H9 (cell line): ENCODE data around the gene ROCK2. TPM values are rescaled to one million over a fixed set of nuclear protein-coding genes. Genes with fewer than 3 reads are reported as not detected.

Experiments
- DNase-seq: peaks from one replicate; pipeline ENCODE4 v3.0.0-alpha.2; 2017
- H2AFZ ChIP-seq: one replicate; pipeline ENCODE4 v1.6.1; 2013; ENCODE audit warnings: mild to moderate bottlenecking, low read length, control low read depth, moderate library complexity
- H2AK5ac ChIP-seq: 2 replicates; pipeline ENCODE4 v1.6.1; 2013; ENCODE audit warnings: low read length, control low read depth, mixed read lengths; ENCODE audit not compliant: insufficient read length
- H2BK120ac ChIP-seq: one replicate; pipeline ENCODE4 v1.6.1; 2013; ENCODE audit warnings: low read depth, mild to moderate bottlenecking, low read length, control low read depth, inconsistent platforms; ENCODE audit not compliant: poor library complexity, severe bottlenecking
- H2BK12ac ChIP-seq: 2 replicates; pipeline ENCODE4 v1.6.1; 2013; ENCODE audit warnings: low read length, control low read depth, mixed read lengths, low read depth; ENCODE audit not compliant: insufficient read length
- H2BK15ac ChIP-seq: 2 replicates; pipeline ENCODE4 v1.6.1; 2013; ENCODE audit warnings: low read depth, low read length, control low read depth
- H2BK20ac ChIP-seq: one replicate; pipeline ENCODE4 v1.6.1; 2013; ENCODE audit warnings: low read depth, mild to moderate bottlenecking, low read length, control low read depth, inconsistent platforms; ENCODE audit not compliant: poor library complexity, severe bottlenecking
- H2BK5ac ChIP-seq: 2 replicates; pipeline ENCODE4 v1.6.1; 2013; ENCODE audit warnings: low read length, control low read depth, mixed read lengths; ENCODE audit not compliant: insufficient read length
- H3K14ac ChIP-seq: 2 replicates; pipeline ENCODE4 v1.6.1; 2013; ENCODE audit warnings: low read length, control low read depth; ENCODE audit not compliant: insufficient read depth
- H3K18ac ChIP-seq: 2 replicates; pipeline ENCODE4 v1.6.1; 2013; ENCODE audit warnings: low read depth, mild to moderate bottlenecking, mixed read lengths, low read length, control low read depth; ENCODE audit not compliant: insufficient read length
- H3K23ac ChIP-seq: 2 replicates; pipeline ENCODE4 v1.6.1; 2013; ENCODE audit warnings: low read length, control low read depth, mixed read lengths, low read depth; ENCODE audit not compliant: insufficient read length
- H3K23me2 ChIP-seq: 2 replicates; pipeline ENCODE4 v1.6.1; 2013; ENCODE audit warnings: low read depth, mild to moderate bottlenecking, mixed read lengths, low read length, control low read depth; ENCODE audit not compliant: insufficient read length, poor library complexity, severe bottlenecking
- H3K27ac ChIP-seq: 2 replicates; pipeline ENCODE4 v1.5.1; 2013; ENCODE audit warnings: low read length, control low read depth, mixed read lengths, low read depth; ENCODE audit not compliant: insufficient read length
- H3K27me3 ChIP-seq: 2 replicates; pipeline ENCODE4 v1.6.1; 2013; ENCODE audit warnings: low read length, control low read depth, inconsistent platforms; ENCODE audit not compliant: insufficient read depth
- H3K4ac ChIP-seq: 2 replicates; pipeline ENCODE4 v1.6.1; 2013; ENCODE audit warnings: low read depth, mild to moderate bottlenecking, control low read depth, inconsistent platforms, low read length, moderate library complexity
- H3K4me1 ChIP-seq: 2 replicates; pipeline ENCODE4 v1.6.1; 2013; ENCODE audit warnings: low read length, control low read depth, inconsistent platforms; ENCODE audit not compliant: insufficient read depth
- H3K4me2 ChIP-seq: 2 replicates; pipeline ENCODE4 v1.6.1; 2013; ENCODE audit warnings: low read length, control low read depth, mixed read lengths; ENCODE audit not compliant: insufficient read length, insufficient read depth
- H3K56ac ChIP-seq: 2 replicates; pipeline ENCODE4 v1.6.1; 2013; ENCODE audit warnings: low read depth, mild to moderate bottlenecking, mixed read lengths, low read length, control low read depth; ENCODE audit not compliant: insufficient read length
- H3K79me1 ChIP-seq: 2 replicates; pipeline ENCODE4 v1.6.1; 2013; ENCODE audit warnings: low read depth, mild to moderate bottlenecking, moderate library complexity, low read length, control low read depth, inconsistent platforms; ENCODE audit not compliant: insufficient read depth, poor library complexity, severe bottlenecking
- H3K79me2 ChIP-seq: 2 replicates; pipeline ENCODE4 v1.6.1; 2013; ENCODE audit warnings: low read length, control low read depth, inconsistent platforms; ENCODE audit not compliant: insufficient read depth
- H3K9ac ChIP-seq: 2 replicates; pipeline ENCODE4 v1.6.1; 2013; ENCODE audit warnings: low read length, control low read depth, mixed read lengths; ENCODE audit not compliant: insufficient read length; ENCODE audit errors: extremely low read depth
- H3K9me3 ChIP-seq: one replicate; pipeline ENCODE4 v1.6.1; 2013; ENCODE audit warnings: low read depth, low read length, inconsistent platforms; ENCODE audit not compliant: control insufficient read depth
- H3T11ph ChIP-seq: one replicate; pipeline ENCODE4 v1.6.1; 2013; ENCODE audit warnings: mild to moderate bottlenecking, low read length, control low read depth, inconsistent platforms
- H4K20me1 ChIP-seq: one replicate; pipeline ENCODE4 v1.6.1; 2013; ENCODE audit not compliant: control insufficient read depth, insufficient read length, insufficient read depth
- H4K5ac ChIP-seq: 2 replicates; pipeline ENCODE4 v1.6.1; 2013; ENCODE audit warnings: low read depth, mild to moderate bottlenecking, mixed read lengths, low read length, control low read depth; ENCODE audit not compliant: insufficient read length
- H4K8ac ChIP-seq: replicated peaks from 2 replicates; pipeline ENCODE4 v1.6.1; 2013; ENCODE audit warnings: low read length, control low read depth, mixed read lengths, low read depth; ENCODE audit not compliant: insufficient read length
- H4K91ac ChIP-seq: 2 replicates; pipeline ENCODE4 v1.6.1; 2013; ENCODE audit warnings: low read depth, mild to moderate bottlenecking, moderate library complexity, mixed read lengths, low read length, control low read depth; ENCODE audit not compliant: insufficient read length
- H3K27ac Mint-ChIP-seq, 3 experiments: 2 replicates in 2 of 3; 3 replicates in 1 of 3; pipeline ENCODE4 v1.8.0; 2020 to 2021; ENCODE audit warnings: mixed read lengths in 3 of 3, mild to moderate bottlenecking in 1 of 3, moderate library complexity in 1 of 3
- H3K27me3 Mint-ChIP-seq: 2 replicates; pipeline ENCODE4 v1.8.0; 2021; ENCODE audit warnings: low read depth, mild to moderate bottlenecking, moderate library complexity, mixed read lengths
- H3K36me3 Mint-ChIP-seq, 3 experiments: 2 replicates in 2 of 3; 3 replicates in 1 of 3; pipeline ENCODE4 v1.8.0; 2020 to 2021; ENCODE audit warnings: low read depth in 3 of 3, mixed read lengths in 3 of 3; ENCODE audit not compliant: insufficient read depth in 1 of 3
- H3K4me1 Mint-ChIP-seq, 2 experiments: 2 replicates each; pipeline ENCODE4 v1.8.0; 2020; ENCODE audit warnings: mixed read lengths in 2 of 2
- H3K4me3 Mint-ChIP-seq, 2 experiments: 2 replicates in 1 of 2; 3 replicates in 1 of 2; pipeline ENCODE4 v1.8.0; 2020 to 2021; ENCODE audit warnings: mild to moderate bottlenecking in 2 of 2, mixed read lengths in 2 of 2, moderate library complexity in 1 of 2
- H3K9me3 Mint-ChIP-seq, 2 experiments: 2 replicates in 1 of 2; 3 replicates in 1 of 2; pipeline ENCODE4 v1.8.0; 2020; ENCODE audit warnings: mild to moderate bottlenecking in 2 of 2, mixed read lengths in 2 of 2, moderate library complexity in 1 of 2
- CTCF ChIP-seq: fragments of 200-600 bp; sonication (generic); conservative IDR thresholded peaks from 3 replicates; pipeline ENCODE4 v1.8.0; 2021; ENCODE audit warnings: antibody characterized with exemption, mild to moderate bottlenecking
- WGBS: extraction: QIAGEN DNeasy Blood & Tissue Kit; methylation state at CpG from one replicate; pipeline ENCODE4 v1.1.7; 2013; ENCODE audit warnings: missing lambda C conversion rate, low lambda C conversion rate, mixed read lengths; ENCODE audit not compliant: insufficient read length; ENCODE audit errors: extremely low coverage; 5-methylcytosine and 5-hydroxymethylcytosine counted together
- total RNA-seq: library from RNA; stranded (reverse); gene quantifications from 2 replicates; pipeline ENCODE4 v1.2.1, GENCODE V29; 2021

Gene ROCK2
- total RNA-seq, 1 experiment from 2014 or later, result 33.2 TPM

GRCh38 chr2:11365096-11365879 lies 20.9 kb upstream of the ROCK2 start:
- Histone ChIP-seq H3K23ac (no peak overlapping the region), H2AK5ac (no peak overlapping the region), H3K4me2 (no peak overlapping the region), H3K4ac (no peak overlapping the region), H3K56ac (no peak overlapping the region), H2BK15ac (no peak overlapping the region), H3K79me1 (no peaks in the 10 kb centered on the region), H3K4me1 (no peaks in the 10 kb centered on the region), H3K18ac (no peak overlapping the region), H3T11ph (no peak overlapping the region), H3K23me2 (no peaks in the 10 kb centered on the region), H4K20me1 (no peaks in the 10 kb centered on the region), H3K14ac (no peak overlapping the region), H3K79me2 (no peaks in the 10 kb centered on the region), H3K9me3 (no peaks in the 10 kb centered on the region), H3K27ac (no peak overlapping the region), H3K9ac (no peak overlapping the region), H2BK20ac (no peak overlapping the region), H2AFZ (no peak overlapping the region), H2BK120ac (no peak overlapping the region), H2BK12ac (no peak overlapping the region), H3K27me3 (no peaks in the 10 kb centered on the region), H4K91ac (no peak overlapping the region), H4K5ac (no peak overlapping the region), H2BK5ac (no peak overlapping the region), H4K8ac (no peak overlapping the region)
- peaks cover 2% of the 10 kb centered on the region; the same call in 1 of the 2 replicates for H3K27me3 Mint-ChIP-seq
- no peak for TF ChIP-seq CTCF
- H3K4me3 Mint-ChIP-seq, result no peak overlapping the region
- no peaks in the 10 kb centered on the region for H3K36me3 Mint-ChIP-seq
- H3K4me1 Mint-ChIP-seq, result peaks cover 9 to 10% of the 10 kb centered on the region in 2 experiments
- no peak for DNase-seq
- no peak overlapping the region for H3K27ac Mint-ChIP-seq
- WGBS, result no CpG with 5 or more reads among the region's 7 CpGs
- H3K9me3 Mint-ChIP-seq, result no peaks in the 10 kb centered on the region
